ENCODE results near the gene MAP2K7.
"Not testable (repeated sequence)": the region's sequence is repeated elsewhere in the genome, so short reads cannot be mapped to it uniquely, and the experiment has no call there.

Gene MAP2K7

GRCh38 chr19:7932276-7932929 is 28.7 kb downstream of the MAP2K7 start:
- DNase-seq (ENCODE audit: low read depth), result no peak

GRCh38 chr19:7932930-7933300 is 29.2 kb downstream of the MAP2K7 start:
- no peak for DNase-seq (ENCODE audit: low read depth)

GRCh38 chr19:7933411-7933810 is 29.7 kb downstream of the MAP2K7 start:
- no peak for DNase-seq (ENCODE audit: low read depth)

- DNase-seq (ENCODE audit: low read depth), result no peak
Measured at GRCh38 chr19:7933828-7934725, 30.4 kb downstream of the MAP2K7 start.

- no peak for DNase-seq (ENCODE audit: low read depth)
Measured at GRCh38 chr19:7934766-7935165, 31.1 kb downstream of the MAP2K7 start.

DNA sequence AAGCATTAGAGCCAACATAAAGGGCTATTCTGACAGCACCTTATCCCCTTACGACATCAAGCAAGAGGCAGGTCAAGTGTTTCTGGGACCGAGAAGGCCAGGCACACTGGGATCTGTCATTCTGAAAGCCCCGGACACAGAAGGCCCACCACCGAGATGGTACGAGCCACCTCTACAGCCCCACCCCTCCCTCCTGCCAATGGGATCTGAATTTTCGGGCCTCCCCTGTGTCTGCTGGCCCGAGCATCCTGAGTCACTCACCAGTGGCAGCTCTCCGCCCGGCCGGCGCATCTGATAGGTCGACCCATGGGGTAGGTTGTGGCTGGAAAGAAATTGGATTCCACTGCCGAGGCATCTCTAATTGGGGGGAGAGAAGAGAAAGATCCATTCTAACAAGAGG is 37.2 kb downstream of the MAP2K7 start:
- DNase-seq (ENCODE audit: low read depth), result no peak

DNA sequence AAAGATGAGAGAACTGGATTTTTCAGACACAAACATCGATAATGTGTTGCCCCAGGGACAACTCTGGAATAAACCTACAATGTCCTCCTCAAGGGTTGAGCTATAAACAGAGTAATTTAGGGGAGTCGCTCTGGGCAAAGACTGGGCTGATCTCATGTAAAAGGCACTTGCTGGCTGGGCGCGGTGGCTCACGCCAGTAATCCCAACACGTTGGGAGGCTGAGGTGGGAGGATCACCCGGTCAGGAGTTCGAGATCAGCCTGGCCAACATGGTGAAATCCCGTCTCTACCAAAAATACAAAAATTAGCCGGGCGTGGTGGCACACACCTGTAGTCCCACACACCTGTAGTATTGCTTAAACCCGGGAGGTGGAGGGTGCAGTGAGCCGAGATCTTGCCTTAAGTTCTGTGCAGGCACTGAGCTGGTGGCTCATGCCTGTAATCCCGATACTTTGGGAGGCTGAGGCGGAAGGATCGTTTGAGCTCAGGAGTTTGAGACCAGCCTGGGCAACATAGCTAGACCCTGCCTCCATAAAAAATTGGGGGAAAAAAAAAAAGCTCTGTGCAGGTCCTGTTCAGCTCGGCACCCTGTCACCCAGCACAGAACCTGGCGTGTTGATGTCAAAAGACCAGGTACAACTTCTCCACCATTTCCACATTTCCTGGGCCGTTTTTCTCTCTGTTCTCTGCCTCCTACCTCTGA is 38.4 kb downstream of the MAP2K7 start:
- no peak for DNase-seq (ENCODE audit: low read depth)

- no peak for DNase-seq (ENCODE audit: low read depth)
Measured at GRCh38 chr19:7942981-7943443, 39.3 kb downstream of the MAP2K7 start.

DNA sequence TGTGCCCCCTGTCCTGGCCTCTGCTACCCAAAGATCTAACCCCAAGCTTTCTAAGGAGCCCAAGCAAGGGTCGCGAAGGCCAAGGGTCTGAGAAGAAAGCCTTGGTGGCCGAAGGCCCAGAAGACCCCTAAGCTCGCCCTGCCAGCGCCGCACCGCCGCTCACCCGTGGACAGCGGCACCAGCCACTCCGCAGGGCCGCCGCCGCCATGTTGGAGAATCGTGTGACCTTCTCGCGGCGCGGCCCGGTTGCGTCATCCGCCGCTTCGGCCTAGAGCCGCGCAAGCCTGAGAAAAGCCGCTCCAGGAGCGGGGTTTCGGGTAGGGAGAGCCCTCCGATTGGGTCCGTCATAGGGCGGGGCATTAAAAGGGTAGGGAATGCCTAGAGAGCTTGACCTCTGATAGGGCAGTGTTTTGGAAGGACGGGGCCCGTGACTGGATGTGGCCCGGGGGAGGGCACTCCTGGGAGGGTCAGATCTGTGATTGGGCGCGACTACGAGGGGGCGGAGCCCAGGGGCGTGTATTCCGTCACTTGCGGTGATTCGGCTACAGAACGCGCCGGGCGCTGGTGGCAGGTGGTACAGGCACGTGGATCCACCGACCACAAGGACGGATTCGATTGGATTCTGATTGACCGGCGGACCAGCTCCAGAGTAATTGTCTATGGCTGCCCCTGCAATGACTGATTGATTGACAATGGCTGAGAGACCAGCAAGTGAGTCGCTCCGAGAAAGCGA is 39.9 kb downstream of the MAP2K7 start, which contains the start of gene TIMM44:
Gene TIMM44 (minus strand): TSS at position 223 of the 733 bp plus-strand sequence. CDS start 15 bp downstream, at position 208.
- peak; percentile 98 for DNase-seq (ENCODE audit: low read depth)

DNA sequence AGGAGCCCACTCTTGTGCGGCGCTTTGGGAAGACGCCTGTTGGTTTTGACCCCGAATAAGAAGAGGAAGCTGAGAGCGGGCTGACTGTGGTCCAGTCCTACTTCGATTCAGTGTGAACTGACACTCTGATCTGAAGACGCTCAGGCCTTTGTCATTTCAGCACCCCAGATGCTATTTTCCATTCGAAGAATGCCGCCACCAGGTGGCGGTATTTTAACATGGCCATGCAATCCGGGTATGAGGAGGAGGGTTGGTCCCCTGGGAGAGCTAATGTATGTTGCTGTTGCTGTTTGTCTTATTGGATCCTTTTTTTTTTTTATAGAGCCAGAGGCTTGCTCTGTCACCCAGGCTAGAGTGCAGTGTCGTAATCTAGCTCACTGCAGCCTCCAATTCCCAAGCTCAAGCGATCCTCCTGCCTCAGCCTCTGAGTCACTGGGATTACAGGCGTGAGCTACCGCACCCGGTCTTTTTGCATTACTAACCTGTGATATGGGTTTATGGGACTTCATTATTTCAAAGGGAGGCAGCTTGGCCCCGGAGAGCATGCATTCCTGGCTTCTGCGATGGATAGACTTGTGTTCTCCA is 40.6 kb downstream of the MAP2K7 start:
- peak; percentile 80 for DNase-seq (ENCODE audit: low read depth)

- no peak for DNase-seq (ENCODE audit: low read depth)
Measured at GRCh38 chr19:7947939-7948338, 44.3 kb downstream of the MAP2K7 start.

GRCh38 chr19:7953060-7953459 is 49.4 kb downstream of the MAP2K7 start:
- no peak for DNase-seq (ENCODE audit: low read depth)

- no peak for DNase-seq (ENCODE audit: low read depth)
Measured at GRCh38 chr19:7953576-7953975, 49.9 kb downstream of the MAP2K7 start.

- no peak for DNase-seq (ENCODE audit: low read depth)
Measured at GRCh38 chr19:7955696-7956095, 52.0 kb downstream of the MAP2K7 start.

DNA sequence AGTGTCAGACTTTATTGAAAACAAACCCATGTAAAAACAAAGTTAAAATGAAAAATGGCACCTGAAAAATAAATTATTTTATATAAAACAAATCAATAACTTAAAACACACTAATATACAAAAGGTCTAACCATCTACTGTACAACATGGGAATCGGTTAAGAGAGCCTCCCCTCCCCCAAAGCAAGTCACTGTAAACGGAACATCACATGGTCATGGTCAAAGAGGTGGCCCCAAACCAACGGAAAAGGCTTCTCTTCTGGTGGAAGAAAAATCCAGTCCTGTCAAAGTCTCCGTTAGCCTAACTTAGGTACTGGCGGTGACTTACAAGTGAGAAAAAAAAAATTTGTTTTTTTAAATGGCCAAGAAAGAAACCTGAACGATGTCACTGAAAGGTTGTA is 55.5 kb downstream of the MAP2K7 start:
- DNase-seq (ENCODE audit: low read depth), result no peak

DNA sequence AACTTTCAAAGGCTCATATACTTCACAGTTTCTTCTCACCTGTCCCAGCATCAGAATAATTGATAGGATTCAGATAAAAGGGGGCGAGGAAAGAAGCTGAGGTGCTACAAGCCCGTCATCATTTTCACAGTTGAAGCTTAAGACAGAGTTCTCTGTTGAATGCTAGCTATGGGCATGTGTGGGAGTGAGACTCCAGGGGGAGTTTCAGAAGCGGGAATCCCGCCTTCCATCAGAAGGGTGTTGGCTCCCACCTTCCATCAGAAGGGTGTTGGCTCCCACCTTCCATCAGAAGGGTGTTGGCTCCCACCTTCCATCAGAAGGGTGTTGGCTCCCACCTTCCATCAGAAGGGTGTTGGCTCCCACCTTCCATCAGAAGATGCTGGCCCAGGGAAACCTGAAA is 57.4 kb downstream of the MAP2K7 start:
- DNase-seq (ENCODE audit: low read depth), result not testable (repeated sequence)

GRCh38 chr19:7961920-7962626 is 58.4 kb downstream of the MAP2K7 start:
- no peak for DNase-seq (ENCODE audit: low read depth)

DNA sequence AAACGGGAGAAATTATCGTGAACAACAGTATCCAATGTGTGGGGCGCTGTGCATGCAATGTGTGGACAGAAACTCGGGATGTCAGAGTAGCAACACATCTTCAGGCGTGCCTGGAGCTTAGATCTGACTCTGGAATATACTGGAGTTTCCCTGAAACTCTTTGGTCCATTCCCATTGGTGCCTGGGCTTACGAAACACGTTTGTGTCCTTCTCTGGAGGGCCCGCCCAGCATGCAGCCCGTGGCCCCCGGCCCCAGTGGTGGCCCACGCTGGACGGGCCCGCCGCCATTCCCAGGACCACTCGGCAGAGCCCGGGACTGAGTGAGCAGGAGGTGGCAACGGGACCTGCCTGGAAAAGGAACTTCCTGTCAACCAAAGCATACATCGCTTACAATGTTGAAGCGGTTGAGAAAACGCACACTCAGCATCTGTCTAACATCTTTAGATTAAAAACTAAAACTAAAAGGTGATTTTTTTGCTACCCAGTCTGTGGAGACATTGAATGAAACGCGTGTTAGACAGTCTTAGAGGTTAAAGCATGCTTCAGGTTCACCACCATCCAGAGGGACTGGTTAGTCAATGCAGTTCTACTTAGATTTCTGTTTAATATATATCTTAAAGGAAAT is 59.1 kb downstream of the MAP2K7 start:
- DNase-seq (ENCODE audit: low read depth), result no peak

- DNase-seq (ENCODE audit: low read depth), result no peak
Measured at GRCh38 chr19:7963566-7963965, 59.9 kb downstream of the MAP2K7 start.
